ENCODE results near the gene FLOT1.

DNA sequence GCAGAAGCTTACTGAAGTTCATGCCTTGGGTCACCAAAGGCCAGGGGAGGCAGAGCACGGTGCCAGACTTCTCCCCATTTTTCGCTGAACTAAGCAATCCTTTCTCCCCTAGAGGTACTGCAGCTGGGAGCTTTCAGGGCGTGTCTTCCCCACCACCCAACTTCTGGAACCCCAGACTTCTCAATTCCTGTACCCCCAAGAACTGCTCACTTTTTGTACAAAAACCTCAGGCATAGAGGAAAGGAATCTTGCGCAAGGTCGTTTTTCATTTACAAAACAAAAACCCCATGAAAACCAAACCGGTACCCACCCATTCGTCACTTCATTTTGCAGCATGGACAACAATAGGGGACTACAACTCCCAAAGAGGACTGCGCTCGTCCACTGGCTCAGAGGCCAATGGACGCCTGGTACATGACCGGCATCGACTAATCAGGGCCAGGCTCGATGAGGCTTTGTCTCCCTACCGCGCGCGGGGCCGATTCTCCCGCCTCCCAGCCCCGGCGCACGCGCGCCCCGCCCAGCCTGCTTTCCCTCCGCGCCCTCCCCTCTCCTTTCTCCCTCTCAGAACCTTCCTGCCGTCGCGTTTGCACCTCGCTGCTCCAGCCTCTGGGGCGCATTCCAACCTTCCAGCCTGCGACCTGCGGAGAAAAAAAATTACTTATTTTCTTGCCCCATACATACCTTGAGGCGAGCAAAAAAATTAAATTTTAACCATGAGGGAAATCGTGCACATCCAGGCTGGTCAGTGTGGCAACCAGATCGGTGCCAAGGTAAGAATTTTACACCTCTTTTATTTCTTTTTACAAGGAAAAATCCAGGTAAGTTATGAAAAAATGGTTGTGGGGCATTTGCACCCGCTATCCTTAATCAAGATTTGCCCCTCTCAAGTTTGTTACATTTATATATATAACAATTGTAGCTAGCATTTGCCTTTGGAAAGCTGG is 22.4 kb downstream of the FLOT1 start, which contains the start of gene TUBB:
- TF ChIP-seq CTCF (IDR thresholded peaks at IDR 0.05) (no peak), EZH2 (IDR thresholded peaks at IDR 0.05; ENCODE audit: borderline replicate concordance, insufficient read depth, low read depth, low read length, poor library complexity, severe bottlenecking) (no peak)

Measured in B cell (primary cell).